NCI-H82 treated with DMSO at 0.1 percent for 48 hours (cell line): ENCODE results near the gene CTSH.
"Not testable (repeated sequence)": the region's sequence is repeated elsewhere in the genome, so short reads cannot be mapped to it uniquely, and the experiment has no call there.

Experiments used
- DNase-seq: peaks from one replicate; lab custom pipeline; 2025; ENCODE audit not compliant: unreplicated experiment; lab: John Stamatoyannopoulos, UW

CTSH gene

DNA sequence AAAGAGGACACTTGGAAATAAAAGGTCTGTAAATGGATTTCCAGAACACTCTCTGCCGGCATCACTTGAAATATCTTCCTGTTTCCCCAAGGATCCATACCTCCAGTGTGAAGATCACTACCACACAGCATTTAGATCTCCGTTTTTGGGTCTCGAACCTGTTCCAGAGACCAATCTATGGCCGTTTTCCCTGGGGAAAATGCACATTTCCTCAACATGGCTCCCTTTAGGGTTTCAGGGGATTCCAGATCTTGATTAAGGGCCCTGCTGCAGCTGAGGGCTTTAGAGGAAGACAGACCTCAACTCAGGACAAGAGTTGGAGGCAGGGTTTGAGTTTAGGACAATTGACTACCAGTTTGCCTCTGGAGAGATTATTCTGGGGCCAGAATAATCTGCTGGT, 2.1 kb downstream of the CTSH start:
- DNase-seq, result no peak

DNA sequence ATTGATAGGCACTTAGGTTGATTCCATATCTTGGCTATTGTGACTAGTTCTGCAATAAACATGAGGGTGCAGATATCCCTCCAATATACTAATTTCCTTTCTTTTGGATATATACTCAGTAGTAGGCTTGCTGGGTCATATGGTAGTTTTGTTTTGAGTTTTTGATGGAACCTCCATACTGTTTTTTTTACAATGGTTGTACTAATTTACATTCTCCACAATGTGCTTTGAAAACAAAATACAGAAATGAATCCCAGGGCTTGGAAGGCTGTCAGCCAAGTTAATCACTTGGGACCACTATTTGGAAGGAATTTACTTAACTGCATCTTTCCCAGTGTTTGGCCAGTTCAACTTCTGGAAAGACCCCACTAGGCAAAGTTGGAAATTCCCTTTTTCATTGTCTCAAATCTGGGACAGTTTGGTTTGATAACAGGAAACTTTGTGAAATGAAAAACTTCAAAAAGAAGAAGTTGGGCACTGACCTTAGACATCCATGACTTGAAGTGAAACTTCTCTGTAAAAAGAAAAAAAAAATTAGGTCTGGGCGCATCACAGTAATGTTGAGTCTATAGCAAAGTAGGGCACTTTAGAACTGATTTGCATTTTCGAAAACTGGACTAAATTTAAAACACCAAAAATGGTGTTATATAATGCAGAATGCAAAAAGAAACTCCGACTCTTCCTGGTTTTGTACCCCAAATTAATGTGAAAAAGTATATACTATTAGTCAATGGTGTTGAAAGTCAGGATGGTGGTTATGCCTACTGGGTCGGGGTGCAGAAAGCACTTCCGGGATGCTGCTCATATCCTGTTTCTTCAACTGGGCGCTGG, 6.0 kb downstream of the CTSH start:
- DNase-seq, result no peak

GRCh38 chr15:78937132-78937739, 7.6 kb downstream of the CTSH start:
- DNase-seq, result no peak

DNA sequence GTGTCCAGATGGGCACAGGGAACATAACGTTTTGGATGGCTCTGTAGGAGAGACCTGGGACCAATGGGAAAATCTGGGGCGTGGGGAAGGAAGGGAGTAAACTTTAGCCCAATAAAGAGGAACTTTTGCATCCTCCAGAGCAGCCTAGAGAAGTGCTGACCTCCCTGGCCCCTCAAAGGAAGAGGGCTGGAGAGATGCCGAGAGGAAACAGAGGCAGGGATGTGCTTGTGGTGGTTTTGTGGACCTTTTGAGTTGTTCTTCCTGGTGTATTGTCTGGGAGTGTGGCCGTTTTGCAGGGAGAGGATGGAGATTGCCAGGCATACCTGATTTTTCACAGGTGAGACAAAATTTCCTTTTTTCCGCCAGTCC, 10.2 kb downstream of the CTSH start:
- DNase-seq, result no peak

DNA sequence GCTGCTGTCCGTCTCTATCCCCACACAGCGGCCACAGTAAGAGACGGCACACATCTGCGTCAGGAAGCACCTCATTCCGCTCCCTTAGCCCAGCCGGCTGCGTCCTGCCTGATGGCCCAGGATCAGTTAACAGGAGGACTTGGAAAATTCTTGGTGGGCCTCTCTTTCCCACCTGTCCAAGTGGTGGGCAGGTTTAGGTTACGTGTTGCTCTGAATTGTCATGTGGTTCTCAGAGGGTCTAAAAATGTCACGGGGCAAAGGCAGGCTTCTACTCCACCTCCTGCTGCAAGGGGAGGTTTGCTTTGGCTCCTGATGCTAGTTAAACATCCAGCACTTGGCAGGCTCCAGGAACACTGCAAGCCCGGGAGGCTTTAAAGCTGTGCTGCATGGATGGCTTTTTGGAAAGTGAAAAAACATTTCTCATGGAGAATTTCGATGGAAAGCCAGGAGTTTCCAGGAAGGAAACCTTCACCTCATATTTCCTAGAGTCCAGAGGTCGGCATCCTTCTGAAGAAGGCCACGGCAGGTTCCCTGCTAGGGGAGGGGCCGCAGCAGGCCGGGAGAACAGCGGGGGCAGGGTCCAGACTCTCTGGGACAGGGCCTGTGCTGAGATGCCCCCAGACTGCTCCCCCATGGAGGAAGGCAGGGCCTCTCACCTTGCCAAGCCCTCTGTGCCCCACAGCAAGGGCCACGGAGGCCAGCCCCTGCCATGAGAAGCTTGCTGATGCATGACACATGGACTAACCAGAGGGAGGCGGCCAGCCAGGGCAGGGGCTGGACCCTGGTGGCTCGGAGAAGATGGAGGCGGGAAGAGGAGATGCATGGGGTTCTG, 10.8 kb downstream of the CTSH start:
- no peak for DNase-seq

DNA sequence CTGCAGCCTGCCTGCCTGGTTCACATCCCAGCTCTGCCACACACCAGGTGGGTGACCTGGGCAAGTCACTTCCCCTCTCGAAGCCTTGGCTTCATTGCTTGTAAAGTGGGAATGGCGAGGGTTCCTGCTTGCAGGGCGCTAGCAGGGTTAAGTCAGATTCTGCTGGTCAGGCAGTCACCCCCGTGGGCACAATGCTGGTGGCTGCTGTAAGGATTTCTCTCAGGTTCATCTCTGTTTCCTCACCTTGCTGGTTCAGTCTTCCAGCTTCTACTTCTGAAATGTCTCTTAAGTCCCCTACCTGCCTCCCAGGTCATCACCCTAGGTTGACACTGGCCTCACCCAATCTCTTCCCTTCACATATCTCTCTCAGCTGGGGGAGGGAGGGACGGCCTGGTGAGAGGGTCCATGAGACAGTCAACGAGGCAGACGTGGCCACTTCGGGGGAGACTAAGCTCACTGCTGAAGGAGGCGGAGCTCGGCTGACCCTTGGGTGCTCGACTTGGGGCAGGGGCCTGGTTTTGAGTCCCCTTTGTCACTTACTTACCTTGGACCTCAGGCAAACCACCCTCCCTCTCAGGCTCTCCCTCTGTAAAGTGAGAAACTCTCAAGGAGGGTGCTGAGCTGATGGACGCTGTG, 11.5 kb downstream of the CTSH start:
- no peak for DNase-seq

GRCh38 chr15:78932258-78932808, 12.5 kb downstream of the CTSH start:
- no peak for DNase-seq

DNA sequence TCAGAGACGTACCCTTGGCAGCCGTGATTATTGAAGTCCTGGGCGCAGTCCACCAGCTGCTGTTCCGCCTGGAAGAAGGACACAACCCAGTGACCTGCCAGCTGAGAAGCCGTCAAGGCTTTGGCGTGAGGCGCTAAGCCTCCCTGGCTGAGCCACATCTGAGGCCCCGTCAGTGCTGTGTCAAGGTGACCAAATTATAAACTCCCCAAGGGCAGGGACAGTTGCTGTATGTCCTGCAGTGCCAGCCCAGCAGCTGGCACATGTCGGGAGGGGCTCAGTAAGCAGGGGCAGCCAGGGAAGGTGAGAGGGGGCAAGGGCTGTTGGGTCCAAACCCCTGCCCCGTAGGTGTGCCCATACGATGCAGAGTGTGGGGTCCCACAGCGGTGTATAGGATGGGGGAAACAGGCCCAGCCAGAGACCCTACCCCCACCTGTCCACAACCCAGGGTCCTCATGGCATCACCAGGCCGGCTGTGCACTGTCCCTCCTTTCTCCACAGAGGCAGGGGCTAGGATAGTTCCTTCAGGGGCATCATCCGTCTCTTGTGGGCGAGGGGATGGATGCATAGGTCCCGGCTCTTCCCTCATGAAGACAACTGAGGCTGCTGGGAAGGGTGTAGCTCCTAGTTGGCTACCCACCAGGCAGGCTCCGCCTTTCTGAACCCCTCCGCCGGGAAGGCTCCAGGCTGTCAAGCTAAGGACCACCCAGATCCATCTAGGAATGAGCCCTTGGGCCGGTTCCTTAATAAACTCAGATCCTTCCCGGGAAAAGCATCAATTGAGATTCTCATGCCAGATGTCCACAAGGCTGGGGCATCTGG, 13.2 kb downstream of the CTSH start:
- no peak for DNase-seq

GRCh38 chr15:78930577-78931388, 14.1 kb downstream of the CTSH start:
- no peak for DNase-seq

DNA sequence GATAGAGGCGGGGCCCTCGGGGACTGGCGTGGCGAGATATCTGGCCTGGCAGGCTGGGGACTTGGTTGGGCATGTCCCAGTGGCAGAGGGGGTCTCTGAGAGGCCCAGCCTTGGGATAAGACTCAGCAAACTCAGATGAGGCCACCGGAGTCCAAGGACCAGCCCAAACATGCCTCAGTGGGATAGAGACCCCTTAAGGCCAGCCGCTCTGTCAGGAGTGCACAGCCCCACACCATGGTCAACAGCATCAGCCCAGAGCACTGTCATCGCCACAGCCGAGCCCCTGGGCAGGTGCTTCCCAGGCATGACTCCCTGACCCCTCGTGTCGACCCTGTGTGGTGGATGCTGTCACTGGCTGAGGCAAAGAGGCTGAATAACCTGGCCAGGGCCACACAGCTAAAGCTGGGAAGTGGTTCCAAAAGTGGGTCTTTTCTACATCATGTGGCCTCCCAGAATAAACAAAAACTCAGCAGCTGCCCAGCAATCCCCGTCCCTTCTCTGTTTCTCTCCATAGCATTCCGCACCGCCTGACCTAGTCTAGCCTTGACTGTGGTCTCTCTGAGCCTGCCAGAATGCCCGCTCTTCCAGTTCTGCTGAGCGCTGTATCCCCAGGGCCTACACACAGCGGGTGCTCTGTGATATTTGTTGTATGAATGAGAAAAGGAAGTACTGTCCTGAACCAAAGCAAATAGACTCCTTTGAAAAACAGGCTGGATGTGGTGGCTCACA, 15.1 kb downstream of the CTSH start:
- no peak for DNase-seq

DNA sequence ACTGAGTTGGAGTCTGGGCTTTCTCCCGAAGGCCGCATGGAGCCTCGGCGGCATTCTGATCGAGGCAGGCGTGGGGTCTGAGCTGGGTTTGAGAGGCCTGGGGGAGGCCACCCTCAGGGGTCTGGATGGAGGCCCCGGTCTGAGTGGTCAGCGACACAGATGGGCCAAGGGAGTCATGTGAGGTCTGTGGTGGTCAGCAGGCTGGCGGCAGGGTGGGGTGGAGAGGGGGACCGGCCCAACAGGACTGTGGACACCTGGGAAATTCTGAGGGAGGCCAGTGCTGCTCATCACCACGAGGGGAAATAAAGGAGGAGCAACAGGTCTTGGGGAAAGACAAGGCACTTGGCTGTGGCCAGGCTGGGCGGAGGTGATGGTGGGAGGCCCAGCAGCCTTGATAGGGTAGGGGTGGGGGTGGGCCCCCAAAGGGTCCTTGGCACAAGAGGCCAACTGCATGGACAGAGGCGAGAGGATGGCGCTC, 16.2 kb downstream of the CTSH start:
- DNase-seq, result no peak

GRCh38 chr15:78928176-78928575, 16.7 kb downstream of the CTSH start:
- not testable (repeated sequence) for DNase-seq

DNA sequence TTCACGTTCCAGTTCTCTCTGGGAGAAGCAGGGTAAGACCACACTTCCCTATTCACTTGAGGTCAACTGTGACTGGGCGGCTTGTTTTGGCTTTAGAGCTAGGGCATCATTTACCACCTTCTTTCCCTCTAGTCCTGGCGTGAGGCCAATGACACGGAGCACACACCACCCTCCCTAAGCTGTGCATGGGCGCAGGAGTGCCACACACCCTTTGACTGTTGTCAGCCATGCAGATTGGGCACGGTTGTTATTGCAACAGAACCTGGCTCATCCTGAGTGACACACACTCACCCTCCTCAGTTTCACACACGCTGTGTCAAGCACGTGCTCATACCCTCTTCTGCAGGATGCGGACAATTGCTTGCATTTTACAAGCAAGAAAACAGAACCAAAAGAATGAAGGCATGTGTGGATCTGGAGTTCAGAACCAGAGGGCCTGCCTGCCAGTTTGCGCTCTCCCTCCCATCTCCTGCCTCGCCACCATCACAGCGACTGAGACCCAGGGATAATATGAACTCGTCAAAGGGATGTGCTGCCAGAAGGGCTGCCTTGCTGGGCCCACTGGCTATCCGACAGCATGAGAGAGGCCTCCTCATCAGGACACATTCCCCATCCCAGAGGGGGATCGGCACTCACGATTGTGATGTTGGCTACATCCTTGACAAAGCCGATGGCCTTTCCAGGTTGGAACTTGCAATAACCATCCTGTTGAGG, 17.6 kb downstream of the CTSH start:
- no peak for DNase-seq

DNA sequence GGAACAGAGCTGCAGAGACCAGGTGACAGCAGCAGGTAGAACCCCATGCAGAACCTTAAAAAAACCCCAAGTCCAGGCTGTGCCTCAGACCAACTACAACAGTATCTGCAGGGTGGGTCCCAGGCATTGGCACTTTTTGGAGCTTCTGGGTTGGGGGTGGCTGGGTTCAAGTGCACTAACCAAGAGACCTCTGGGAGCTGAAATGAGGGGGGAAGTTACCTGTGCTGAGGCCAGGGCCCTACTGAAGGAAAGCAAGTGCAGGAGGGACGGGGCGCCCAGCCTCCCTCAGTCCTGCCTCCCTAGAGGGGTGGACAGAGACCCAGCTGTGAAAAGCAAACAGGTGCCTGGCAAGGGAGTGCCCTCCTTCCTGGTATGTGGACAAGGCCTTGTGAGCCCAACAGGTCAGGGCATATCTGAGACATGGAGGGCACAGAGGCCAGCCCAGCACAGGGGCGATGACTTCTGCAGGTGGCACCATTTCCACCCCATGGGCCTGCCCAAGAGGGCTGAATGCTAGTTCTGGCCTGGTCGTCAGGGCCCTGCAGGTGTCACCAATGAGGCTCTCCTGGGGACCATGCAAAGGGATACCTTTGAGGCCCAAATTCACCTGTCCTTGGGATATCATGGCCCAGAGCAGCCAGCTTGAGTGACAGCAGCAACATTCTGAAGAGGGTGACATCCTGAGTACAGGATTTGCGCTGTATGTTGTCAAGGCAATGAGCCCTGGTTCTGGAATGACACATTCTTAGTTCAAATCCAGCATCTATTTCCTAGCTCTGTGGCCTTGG, 18.7 kb downstream of the CTSH start:
- DNase-seq, result no peak

DNA sequence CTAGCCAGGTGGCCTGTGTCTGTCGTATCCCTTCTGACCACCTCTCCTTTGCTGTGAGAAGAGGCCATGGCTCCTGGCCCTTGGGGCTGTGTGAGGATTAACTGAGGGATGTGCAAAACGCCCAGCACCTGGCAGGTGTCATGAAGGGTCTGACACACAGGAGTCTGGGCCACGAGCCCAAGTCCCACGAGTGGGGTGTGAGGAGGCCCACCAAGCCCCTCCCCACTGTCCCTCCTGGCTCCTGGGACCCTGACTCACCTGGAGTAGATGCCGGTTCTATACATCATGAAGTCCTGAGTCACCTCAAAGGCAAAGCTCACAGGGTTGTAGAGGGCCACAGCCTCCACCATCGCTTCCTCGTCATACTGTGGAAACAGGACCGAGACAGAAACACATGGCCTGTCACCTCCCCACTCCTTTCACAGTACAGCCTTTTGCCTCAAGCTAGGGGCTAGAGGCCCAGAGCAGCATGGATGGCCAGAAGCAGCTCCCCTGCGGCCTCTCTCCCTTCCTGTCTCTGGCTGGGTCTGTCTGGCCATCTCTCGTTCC, 19.7 kb downstream of the CTSH start:
- no peak for DNase-seq

- DNase-seq, result no peak
Observed at GRCh38 chr15:78923480-78924360, 21.1 kb downstream of the CTSH start.
